Measurements from ENCODE around the gene DRG2. TPM values are rescaled to one million over a fixed set of nuclear protein-coding genes. Genes with fewer than 3 reads are reported as not detected.
A peak's percentile ranks its signal among the peaks of the same experiment; 100 is the strongest.

DRG2 gene
- total and polyA plus RNA-seq, 9 donors = 18.1 to 45.9 (median 35.5) TPM

GRCh38 chr17:18039535-18040260 is 48.0 kb upstream of the DRG2 start:
- peaks cover 7% of the 10 kb centered on the region for H3K4me1 ChIP-seq (ENCODE audit: insufficient read depth)
- no peaks in the 10 kb centered on the region for H3K27me3 ChIP-seq
- DNase-seq = peak in 4 of 5 donors; percentile 29 to 57 (median 48)
- TF ChIP-seq EP300 (IDR thresholded peaks at IDR 0.05) (no peak), CTCF (IDR thresholded peaks at IDR 0.05) (no peak), POLR2A (IDR thresholded peaks at IDR 0.05) (no peak)
- 0 to 1% (median 1%) methylated on average over 29 to 80 of the region's 81 CpGs for WGBS, 3 donors
- intact Hi-C loops (cut with DNase I) = loop anchor here in 3 of 4 donors (5.0 to 10.0 kb wide), 5 partner anchors 145 to 357 kb away; partner anchors contain the start of gene RAI1 (in 2 of the 3)
- no peaks in the 10 kb centered on the region for H3K9me3 ChIP-seq
- peak overlapping the region; percentile 91 for H3K4me3 ChIP-seq
- H3K27ac ChIP-seq = peak overlapping the region; percentile 61 to 68
- H3K36me3 ChIP-seq = no peaks in the 10 kb centered on the region

DNA sequence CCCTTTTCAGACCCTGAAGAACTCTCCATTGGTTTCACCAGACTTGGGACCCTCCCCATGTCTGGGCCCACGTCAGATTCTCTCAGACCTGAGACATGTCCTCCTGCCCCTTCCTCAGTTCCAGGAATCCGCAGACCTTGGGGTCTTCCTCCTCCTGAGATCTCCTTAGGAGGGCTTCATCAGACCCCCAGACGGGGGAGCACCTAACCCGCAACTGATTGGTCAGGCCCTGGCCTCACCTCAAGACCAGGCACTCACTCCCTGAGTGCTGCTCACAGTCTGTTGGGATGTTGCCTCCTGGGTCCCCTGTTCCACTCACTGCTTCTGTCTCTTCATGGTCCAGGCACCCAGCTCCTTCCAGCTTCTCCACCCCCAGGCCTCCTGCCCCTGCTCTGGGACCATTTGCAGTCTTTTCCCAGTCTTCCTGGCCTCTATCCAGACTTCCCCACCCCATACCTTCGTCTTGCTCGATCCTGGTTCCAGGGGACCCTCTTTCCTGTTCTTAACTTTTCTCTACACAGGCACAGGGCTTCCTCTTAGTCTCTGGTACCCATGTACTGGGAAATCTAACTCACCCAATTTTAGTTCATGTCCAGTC is 47.4 kb upstream of the DRG2 start:
- Histone ChIP-seq H3K4me1 (ENCODE audit: insufficient read depth) (peaks cover 7% of the 10 kb centered on the region), H3K27me3 (no peaks in the 10 kb centered on the region), H3K4me3 (peak overlapping the region; percentile 91), H3K27ac (no peak overlapping the region), H3K36me3 (no peaks in the 10 kb centered on the region), H3K9me3 (no peaks in the 10 kb centered on the region)
- DNase-seq = peak in 1 of 5 donors; percentile 35
- TF ChIP-seq EP300 (IDR thresholded peaks at IDR 0.05) (no peak), POLR2A (IDR thresholded peaks at IDR 0.05) (no peak), CTCF (IDR thresholded peaks at IDR 0.05) (no peak)
- 16 to 20% (median 18%) methylated on average over 6 of the region's 6 CpGs for WGBS, 3 donors
- intact Hi-C loops (cut with DNase I) = no loop called here

GRCh38 chr17:18041776-18042175 is 46.0 kb upstream of the DRG2 start:
- Histone ChIP-seq H3K4me3 (no peak overlapping the region), H3K36me3 (no peaks in the 10 kb centered on the region), H3K27ac (no peak overlapping the region), H3K9me3 (no peaks in the 10 kb centered on the region), H3K4me1 (ENCODE audit: insufficient read depth) (peaks cover 7% of the 10 kb centered on the region), H3K27me3 (no peaks in the 10 kb centered on the region)
- DNase-seq = no peak
- intact Hi-C loops (cut with DNase I) = no loop called here
- WGBS, 3 donors = 47 to 65% (median 53%) methylated on average over 1 of the region's 1 CpG
- TF ChIP-seq POLR2A (IDR thresholded peaks at IDR 0.05) (no peak), EP300 (IDR thresholded peaks at IDR 0.05) (no peak), CTCF (IDR thresholded peaks at IDR 0.05) (no peak)

- Histone ChIP-seq H3K36me3 (no peaks in the 10 kb centered on the region), H3K4me1 (ENCODE audit: insufficient read depth) (peaks cover 7% of the 10 kb centered on the region), H3K4me3 (no peak overlapping the region), H3K9me3 (no peaks in the 10 kb centered on the region), H3K27me3 (no peaks in the 10 kb centered on the region), H3K27ac (no peak overlapping the region)
- no peak for TF ChIP-seq CTCF (IDR thresholded peaks at IDR 0.05)
- no peak for TF ChIP-seq POLR2A (IDR thresholded peaks at IDR 0.05)
- TF ChIP-seq EP300 (IDR thresholded peaks at IDR 0.05) = no peak
- intact Hi-C loops (cut with DNase I) = no loop called here
- no peak for DNase-seq
- 63 to 73% (median 64%) methylated on average over 8 of the region's 8 CpGs for WGBS, 3 donors
These were observed 44.8 kb upstream of the DRG2 start for GRCh38 chr17:18042983-18043382.
